NOMO-1 treated with dmso at 0.1 percent for 144 hours (cell line): ENCODE results near the gene SAMD1.
A peak's percentile ranks its signal among the peaks of the same experiment; 100 is the strongest.
"Not testable (repeated sequence)": the region's sequence is repeated elsewhere in the genome, so short reads cannot be mapped to it uniquely, and the experiment has no call there.

Experiments used
- DNase-seq: peaks from one replicate; lab custom pipeline; 2025; ENCODE audit not compliant: unreplicated experiment; lab: John Stamatoyannopoulos, UW

Gene SAMD1

DNA sequence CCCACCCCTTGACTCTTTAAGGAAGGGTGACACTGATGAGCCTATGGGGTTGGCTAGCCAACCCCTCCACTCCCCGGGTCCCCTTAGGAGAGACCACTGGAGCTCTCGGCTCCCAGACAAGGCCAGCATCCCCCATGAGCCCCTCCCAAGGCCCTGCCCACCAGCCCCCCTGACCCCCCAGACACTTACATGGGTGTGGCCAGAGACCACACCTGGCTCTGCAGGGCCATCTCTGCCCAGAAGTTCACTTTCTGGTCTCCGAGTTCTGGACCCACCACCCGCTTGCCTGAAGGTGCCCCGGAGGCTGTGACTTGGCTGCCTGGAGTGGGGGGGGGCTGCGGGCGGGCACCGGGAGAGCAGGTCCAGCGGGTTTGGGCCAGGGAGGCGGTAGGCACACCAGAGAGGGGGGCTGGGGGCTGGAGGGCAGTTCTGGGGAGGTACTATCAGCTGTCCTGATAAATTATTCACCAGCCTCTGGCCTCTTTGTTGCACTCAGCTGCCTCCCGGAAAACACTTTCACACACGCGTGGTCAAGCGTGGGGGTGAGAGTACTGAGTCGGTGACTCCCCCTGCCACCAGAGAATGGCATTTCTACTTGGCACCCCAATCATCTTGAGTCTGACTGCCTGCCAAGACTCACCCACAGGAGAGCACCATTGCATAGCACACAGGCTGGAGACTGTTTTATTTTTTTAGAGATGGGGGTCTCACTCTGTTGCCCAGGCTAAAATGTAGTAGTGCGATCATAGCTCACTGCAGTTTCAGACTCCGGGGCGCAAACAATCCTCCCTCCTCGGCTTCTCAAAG, 28.6 kb downstream of the SAMD1 start, which contains the start of gene PALM3:
Gene PALM3, minus strand, starts transcription at position 326 of the 807 bp plus-strand sequence. Its CDS starts 96 bp downstream, at position 230.
- DNase-seq, result no peak

GRCh38 chr19:14061081-14061749, 29.3 kb downstream of the SAMD1 start:
- DNase-seq, result no peak

- DNase-seq, result no peak
Measured at GRCh38 chr19:14059652-14060155, 30.8 kb downstream of the SAMD1 start.

- DNase-seq, result no peak
Measured at GRCh38 chr19:14059093-14059480, 31.5 kb downstream of the SAMD1 start.

DNA sequence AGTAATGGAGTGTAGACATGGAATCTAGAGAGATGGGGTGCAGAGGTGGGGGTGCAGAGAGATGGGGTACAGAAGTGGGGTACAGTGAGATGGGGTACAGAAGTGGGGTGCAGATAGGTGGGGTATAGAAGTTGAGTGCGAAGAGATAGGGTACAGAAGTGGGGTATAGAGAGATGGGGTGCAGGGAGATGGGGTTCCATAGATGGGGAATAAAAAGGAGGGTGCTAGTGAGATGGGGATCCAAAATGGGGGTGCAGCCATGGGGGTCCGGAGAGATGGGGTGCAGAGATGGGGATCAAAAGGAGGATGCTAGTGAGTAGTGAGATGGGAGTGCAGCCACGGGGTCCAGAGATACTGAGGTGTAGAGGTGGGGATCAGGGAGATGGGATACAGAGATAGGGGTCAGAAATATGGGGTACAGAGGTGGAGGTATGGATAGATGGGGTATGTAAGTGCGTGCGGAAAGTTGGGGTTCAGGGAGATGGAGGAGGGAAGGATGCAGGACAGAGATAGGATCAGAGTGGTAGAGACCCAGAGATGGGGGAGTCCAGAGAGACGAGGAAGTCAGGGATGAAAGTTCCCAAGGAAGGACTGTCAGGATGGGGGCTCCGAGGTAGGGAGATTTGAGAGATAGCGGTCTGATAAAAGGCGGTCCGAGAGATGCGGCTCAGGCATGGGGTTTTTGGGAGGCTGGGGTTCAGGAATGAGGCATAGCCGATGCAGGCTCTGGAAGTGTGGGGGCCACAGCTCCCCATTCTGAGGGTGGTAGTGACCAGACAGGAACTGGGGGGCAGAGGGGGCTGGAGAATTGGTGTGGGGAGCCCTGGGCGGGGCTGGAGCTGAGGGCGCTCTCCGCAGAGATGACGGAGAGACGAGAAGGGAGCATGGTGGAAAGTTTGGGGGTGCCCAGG, 32.1 kb downstream of the SAMD1 start:
- no peak for DNase-seq

DNA sequence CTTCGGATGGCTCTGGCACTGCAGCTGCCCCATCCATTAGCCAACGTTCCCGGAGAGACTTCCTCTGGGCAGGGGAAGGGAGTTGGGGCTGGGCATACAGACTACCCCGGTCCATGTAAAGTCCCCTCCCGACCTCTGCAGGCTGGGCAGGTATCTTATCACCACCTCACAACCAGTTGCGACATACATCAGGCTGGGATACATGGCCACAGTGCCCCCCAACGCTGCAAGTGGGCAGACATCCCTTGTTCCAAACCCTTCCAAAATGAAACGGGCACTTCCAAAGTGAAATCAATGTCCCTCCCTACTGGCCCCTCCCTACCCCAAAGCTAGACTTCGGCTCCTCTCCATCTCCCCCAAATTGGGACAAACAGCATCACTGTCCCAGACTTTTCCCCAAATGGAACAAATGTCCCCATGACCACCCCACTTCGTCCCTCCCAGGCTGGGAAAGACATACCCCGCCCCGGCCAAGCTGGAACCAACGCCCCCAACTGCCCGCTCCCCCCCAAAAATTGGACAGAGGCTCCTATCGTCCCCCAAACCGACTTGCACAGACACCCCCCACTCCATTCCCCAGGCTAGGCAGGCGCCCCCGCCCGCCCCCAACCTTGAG, 33.7 kb downstream of the SAMD1 start:
- no peak for DNase-seq

- no peak for DNase-seq
Measured at GRCh38 chr19:14056069-14056666, 34.4 kb downstream of the SAMD1 start.

DNA sequence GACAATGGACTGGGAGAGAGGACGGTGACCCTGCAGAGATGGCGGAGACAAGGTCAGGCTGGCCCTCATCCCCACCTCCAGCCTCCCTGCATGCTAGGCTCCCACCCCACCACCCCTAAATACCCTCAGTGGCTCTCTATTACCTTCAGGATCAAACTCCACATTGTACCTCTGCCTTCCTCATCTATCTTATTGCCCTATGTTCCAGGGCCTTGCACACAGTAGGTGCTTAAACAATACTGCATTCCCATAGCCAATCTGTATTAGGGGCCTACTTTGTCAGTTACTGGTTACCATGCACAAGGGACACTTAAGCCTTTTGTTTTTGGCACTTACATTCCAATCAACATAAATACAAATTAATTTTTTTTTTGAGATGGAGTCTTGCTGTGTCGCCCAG, 35.2 kb downstream of the SAMD1 start:
- no peak for DNase-seq

- DNase-seq, result no peak
Measured at GRCh38 chr19:14054721-14055120, 35.8 kb downstream of the SAMD1 start.

DNA sequence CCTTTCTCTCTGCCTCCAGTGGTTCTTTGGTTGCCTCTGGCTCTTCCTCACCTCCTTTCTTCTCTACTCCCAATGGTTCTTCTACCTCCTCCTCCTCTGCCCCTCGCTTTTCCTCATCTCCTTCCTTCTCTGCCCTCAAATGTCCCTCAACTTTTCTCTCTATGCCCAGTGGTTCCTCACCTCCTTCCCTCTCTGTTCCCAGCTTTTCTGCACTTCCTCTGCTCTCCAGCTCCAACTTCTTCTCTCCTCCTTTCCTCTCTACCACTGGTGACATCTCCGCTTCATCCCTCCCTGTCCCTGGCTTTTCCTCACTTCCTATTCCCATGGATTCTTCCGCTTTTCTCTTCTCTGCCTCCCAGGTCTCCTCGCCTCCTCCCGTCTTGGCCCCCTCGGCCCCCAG, 36.5 kb downstream of the SAMD1 start:
- no peak for DNase-seq

GRCh38 chr19:14053500-14053899, 37.1 kb downstream of the SAMD1 start:
- no peak for DNase-seq

DNA sequence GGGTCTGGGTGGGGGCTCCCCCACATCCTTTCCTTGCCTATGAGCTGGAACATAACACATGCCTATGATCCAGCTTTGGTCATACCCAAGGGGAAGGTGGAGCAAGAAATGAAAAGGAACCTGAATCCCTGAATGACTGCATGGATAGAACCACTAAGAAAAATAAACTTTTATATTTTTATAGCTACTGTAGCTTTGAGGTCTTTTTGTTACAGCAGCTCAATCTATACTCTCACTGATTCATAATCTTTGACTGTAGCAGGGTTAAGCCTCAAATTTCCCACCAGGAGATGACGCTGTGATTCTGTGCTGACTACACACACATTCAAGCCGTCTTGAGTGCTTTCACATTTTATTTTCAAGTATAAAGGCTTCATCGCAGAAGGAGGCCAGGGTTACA, 37.5 kb downstream of the SAMD1 start:
- DNase-seq, result no peak

DNA sequence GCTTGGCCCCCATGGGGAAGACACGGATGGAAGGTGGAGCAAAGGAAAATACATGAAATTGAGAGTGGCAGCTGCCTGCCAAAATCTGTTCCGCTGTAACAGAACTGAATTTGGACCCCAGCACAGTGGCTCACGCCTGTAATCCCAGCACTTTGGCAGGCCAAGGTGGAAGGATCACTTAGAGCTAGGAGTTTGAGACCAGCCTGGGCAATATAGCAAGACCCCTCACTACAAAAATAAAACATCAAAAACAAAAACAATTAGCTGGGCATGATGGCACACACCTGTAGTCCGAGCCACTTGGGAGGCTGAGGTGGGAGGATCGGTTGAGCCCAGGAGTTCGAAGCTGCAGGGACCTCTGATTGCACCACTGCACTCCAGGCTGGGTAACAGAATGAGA, 38.1 kb downstream of the SAMD1 start:
- DNase-seq, result no peak

DNA sequence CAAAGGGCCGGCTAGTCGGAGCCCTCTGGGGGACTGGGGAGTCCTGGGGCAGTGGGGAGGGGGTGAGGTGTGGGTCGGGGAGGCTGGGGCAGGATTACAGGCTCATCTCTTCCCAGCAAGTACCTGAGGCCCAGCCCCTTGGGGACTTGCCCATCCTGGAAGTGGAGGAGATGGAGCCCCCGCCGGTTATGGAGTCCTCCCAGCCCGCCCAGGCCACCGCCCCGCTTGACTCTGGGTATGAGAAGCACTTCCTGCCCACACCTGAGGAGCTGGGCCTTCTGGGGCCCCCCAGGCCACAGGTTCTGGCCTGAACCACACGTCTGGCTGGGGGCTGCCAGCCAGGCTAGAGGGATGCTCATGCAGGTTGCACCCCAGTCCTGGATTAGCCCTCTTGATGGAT, 38.6 kb downstream of the SAMD1 start:
- DNase-seq, result no peak

GRCh38 chr19:14050961-14051360, 39.6 kb downstream of the SAMD1 start:
- DNase-seq, result not testable (repeated sequence)

GRCh38 chr19:14050512-14050911, 40.0 kb downstream of the SAMD1 start:
- no peak for DNase-seq

GRCh38 chr19:14048443-14049153, 42.0 kb downstream of the SAMD1 start:
- DNase-seq, result peak; percentile 32

- not testable (repeated sequence) for DNase-seq
Measured at GRCh38 chr19:14047866-14048265, 42.7 kb downstream of the SAMD1 start.

- DNase-seq, result not testable (repeated sequence)
Measured at GRCh38 chr19:14042659-14043608, 47.6 kb downstream of the SAMD1 start.
